Measurements from ENCODE around the gene AK6.
"Not testable (repeated sequence)": the region's sequence is repeated elsewhere in the genome, so short reads cannot be mapped to it uniquely, and the experiment has no call there.

Gene AK6

DNA sequence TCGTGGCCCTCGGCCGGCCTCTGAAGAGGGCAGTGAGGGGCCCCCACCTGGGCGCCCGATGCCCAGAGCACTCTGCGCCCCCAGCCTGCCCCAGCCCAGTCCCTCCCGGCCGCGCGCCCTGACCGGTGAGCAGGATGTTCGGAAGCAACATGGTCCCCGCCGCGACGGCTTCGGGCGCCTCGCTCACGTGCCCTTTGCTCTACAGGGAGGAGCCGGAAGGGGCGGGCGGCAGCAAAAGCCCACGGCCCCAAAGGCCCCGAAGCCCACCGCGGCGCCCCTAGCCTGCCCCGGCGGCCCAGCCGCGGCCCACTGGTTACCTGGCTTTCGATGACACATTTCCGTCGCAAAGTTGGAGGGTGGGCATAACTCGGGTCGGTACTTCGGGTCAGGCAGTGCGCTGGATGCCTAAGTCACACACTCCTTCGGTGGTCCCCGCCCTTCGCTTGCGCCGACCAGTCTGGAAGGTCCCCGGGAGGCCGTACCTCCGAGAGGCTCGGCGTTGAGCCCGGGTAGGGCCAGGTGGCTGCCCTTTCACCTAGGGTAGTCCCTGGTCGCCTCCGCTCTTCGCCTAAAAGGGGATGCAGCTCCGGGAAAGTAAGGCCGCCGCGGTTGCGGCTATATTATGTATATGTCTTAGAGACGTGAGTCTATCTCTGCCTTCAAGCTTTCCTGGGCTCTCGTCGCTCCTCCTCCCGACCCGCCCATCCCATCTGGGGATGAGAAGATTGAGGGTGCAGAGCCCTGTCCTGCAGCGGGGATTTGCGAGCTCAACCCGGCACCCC lies at the start of gene AK6, which contains the start of the genes RAD17 and TAF9:
AK6 (minus strand) TSS at position 181 of the 782 bp plus-strand sequence; CDS start at position 151, 30 bp downstream.
RAD17 (plus strand) TSS at position 479 of the 782 bp plus-strand sequence. CDS start 2,391 bp downstream, outside the sequence.
TAF9 (minus strand) TSS at position 181 of the 782 bp plus-strand sequence. CDS start 3,783 bp downstream, outside the sequence.
- DNase-seq: peak; percentile 88

DNA sequence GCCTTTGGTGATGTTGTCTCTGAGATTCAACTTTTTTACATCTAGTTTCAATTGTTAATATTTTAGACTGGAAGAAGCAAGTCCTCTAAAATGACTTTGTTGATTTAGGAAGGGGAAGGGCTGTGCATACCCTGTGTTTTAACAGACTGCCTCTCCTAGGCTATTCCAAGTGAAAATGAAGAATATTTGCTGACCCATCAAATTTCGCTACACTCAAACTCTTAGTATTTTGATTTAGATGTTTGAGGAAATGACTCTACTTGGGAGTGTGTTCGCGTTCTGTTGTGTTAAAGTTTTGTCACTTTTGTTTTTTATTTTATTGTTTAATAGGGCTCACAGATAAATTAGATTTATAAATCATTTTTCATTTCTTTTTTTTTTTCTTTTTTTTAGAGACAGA lies 49.2 kb upstream of the AK6 start:
- DNase-seq: no peak

DNA sequence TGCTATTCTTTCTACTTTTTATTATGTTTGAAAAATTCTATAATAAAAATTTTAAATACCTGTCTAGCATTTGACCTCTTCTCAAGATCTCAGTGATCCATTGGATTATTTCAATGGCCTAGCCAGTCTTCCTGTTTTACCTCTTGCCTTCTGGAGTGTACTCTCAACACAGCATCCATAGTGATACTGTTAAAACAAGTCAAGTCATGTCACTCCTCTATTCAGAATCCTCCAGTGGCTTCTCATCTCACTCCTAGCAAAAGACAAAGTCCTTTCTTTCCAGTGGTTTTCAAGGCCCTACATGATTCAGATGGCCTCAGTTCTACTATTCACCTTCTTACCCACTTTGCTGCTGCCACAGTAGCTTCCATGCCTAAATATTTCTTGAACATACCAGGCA lies 47.4 kb upstream of the AK6 start:
- no peak for DNase-seq

DNA sequence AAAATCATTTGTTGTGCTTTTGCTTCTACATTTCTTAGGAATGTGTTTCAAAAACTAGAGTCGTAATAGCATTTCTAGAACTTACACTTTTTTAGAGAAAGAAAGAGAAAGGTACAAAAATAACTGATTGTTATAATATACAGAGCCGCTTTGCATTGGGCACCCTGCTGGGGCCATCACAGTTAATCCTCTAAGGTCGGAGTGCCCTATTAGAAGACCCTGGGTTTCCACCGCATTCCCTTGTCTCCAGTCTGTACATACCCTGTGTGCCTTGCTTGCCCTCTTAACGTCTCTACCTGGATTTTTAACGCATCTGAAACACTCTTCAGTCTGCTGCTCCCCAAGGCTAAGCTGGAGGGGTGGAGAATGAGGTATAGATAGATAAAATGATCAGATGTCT lies 46.9 kb upstream of the AK6 start:
- DNase-seq: no peak

DNA sequence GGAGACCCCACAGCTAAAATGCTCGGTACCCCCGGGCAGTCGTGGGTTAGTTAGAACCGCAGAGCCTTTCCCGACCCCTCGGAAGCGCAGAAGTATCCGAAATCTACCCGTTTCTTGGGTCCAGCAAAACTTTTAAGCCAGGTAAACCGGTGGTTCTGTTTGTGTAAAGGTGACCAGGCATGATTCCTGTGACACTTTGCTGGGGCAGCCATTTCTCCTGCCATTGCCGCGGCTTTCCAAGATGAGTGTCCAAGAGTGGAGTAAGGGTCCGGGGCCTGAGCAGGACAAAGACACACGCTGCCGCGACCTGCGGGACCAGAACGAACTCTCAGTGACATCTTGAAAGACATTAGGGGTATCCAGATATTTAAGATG lies 46.3 kb upstream of the AK6 start:
- no peak for DNase-seq

DNA sequence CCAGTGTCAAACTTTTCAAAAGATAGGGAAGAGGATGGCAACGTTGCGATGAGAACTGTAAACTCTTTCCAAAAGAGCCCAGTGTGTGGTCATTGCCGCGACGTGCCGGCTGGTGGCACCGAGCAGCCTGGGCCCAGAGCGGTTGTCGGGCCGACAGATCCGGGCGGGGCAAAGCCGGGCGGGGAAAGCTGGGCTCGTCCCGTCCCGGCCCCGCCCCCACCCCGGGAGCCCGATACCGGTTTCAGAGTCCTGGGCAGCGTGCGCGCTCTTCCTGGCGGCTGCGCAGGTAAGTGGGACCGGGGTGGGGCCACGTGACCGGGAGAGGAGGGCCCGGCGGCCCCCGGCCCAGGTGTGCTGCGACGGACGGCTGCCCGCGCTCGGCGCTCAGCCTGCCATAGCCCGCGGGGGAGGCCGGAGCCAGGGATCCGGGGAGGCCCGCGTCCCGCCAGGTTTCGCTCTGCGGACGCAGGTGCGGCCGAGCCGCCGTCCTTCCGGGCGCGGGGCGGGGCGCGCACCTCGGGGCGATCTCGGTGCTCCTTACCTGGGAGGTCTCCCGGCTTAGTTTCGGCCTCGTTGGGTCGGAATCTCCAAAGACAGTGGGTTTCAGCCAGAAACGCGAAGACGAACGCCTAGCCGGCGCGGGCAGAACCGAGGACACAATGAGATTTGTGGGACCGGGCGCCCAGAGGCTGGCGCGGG lies 45.7 kb upstream of the AK6 start, which contains the start of gene MARVELD2:
MARVELD2 (plus strand) TSS at position 232 of the 699 bp plus-strand sequence. CDS start 4,270 bp downstream, outside the sequence.
- DNase-seq: peak; percentile 48

DNA sequence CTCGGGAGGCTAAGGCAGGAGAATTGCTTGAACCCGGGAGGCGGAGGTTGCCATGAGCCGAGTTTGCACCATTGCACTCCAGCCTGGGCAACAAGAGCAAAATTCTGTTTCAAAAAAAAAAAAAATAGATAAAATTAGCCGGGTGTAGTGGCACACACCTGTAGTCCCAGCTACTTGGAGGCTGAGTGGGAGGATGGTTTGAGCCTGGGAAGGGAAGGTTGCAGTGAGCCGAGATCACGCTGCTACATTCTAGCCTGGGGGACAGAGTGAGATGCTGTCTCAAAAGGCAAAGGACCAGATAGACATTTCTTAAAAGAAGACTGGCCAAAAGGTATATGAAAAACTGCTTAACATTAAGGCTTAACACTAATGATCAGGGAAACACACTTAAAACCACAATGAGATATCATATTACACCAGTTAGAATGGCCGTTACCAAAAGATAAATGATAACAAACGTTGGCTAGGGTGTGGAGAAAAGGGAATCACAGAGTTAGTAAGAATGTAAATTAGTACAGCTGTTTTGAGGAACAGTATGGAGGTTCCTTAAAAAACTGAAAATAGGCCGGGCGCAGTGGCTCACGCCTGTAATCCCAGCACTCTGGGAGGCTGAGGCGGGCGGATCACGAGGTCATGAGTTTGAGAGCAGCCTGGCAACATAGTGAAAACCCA lies 35.5 kb upstream of the AK6 start:
- no peak for DNase-seq

DNA sequence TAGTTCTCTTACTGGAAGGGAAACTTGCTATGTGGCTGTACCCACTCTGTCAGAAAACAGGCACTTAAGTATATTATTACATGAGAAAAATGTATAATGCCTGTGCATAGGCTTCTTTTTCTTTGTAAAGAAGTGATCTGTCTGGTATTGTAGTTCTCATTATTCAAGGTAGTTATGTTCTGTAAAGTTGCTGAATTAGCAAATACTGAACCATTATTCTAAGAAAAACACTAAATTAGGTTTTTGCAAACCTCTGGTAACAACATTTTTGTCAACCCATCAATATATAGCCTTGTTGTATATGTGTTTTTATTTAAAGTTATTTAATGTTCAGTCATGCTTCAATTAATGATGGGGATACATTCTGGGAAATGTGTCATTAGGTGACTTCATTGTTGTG lies 9.1 kb upstream of the AK6 start:
- no peak for DNase-seq

DNA sequence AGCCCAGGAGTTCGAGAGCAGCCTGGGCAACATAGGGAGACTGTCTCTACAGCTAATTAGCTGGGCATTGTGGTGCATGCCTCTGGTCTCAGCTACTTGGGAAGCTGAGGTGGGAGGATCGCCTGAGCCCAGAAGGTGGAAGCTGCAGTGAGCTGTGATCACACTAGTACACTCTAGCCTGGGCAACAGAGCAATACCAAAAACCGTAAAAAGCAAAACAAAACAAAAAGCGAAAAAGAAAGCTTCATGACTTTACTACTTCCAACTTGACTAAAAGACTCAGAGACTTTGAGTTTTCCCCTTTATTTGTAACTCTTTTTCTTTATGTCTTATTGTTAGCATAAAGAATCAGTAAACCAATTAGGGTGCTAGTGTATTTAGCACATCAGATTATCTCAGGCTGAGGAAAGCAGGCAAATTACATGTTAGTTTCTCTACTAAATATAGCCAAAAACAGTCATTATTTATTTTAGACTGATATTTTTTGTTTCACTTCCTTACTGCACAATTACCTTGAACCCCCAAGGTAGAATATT lies 5.7 kb upstream of the AK6 start:
- DNase-seq: no peak

DNA sequence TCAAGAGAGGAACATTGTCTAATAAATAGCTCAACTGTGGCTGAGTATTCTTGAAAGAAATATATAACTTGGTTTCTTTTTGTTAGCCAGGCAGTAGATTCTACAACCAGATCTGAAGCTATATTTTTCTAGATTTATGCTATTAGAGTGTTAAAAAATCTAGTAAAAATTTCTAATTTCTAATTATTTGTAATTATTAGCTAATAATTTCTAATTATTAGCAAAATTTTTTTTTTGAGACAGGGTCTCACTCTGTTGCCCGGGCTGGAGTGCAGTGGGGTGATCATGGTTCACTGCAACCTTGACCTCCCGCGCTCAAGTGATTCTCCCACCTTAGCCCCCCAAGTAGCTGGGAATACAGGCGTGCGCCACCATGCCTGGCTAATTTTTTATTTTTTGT lies 3.1 kb upstream of the AK6 start:
- DNase-seq: no peak

DNA sequence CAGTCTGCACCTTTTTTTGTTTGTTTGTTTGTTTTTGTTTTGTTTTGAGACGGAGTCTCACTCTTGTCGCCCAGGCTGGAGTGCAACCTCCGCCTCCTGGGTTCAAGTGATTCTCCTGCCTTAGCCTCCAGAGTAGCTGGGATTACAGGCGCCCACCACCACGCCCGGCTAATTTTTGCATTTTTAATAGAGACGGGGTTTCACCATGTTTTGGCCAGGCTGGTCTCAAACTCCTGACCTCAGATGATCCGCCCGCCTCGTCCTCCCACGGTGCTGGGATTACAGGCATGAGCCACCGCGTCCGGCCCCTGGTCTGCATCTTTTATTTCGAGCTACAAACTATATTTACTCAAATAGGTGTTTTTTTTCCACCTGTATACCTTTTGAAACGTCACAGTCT lies 1.0 kb upstream of the AK6 start:
- not testable (repeated sequence) for DNase-seq

DNA sequence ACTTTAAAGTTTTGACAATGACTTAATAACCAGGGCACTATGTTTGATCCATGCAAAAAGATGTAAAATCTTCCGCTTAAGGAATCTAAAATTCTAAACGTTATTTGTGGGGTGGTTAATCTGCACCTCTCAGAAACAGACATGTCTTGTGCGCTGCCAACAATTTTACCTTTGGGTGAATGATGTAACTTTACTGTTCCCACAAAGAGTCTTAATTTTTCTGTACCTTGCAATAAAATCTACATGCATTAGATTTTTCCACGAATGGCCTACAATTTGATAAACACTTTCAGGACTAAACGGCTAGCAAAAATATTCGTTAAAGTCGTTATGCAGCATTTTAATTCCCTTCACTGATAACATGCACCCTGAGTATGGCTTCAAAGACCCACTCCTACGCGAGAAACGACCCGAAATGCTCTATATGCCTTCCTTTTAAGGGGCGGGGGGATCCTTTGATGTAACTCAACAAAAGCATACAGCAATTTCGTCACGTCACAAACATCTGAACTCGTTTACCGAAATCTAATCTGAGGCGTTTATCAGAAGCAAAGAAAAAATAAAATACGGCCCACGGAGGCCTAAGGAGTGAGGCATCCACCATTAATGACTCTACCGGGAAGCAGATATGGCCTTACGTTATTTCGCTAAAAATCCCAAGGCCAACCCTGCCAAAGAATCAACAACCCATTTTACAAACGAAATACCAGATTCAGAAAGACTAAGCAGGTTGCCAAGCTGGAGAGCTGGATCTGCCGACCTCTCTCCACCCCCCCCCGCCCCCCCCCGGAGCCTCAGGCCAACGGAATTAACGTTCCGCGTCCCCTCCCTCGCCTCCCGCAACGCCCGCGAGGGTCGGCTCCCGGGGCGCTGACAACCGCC lies 621 bp downstream of the AK6 start:
- peak; percentile 65 for DNase-seq

DNA sequence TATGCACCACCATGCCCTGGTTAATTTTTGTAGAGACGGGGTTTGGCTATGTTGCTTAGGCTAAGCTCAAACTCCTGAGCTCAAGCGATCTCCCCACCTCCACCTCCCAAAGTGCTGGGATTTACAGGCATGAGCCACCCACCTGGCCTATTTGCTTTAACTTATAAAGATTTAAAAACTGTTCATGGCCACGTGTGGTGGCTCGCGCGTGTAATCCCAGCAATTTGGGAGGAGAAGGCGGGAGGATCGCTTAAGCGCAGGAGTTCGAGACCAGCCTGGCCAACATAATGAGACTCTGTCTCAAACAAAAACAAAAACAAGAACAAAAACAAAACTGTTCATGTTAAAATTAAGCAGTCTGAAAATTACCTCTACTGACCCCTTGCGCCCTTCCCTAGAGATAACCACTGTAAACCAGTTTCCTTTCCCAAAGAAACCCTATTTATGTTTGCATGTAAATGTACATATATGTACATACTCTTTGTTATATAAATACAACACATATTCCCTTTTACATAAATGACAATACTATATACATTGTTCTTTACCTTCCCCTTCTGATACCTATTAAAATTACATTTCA lies 1.5 kb downstream of the AK6 start:
- DNase-seq: no peak

DNA sequence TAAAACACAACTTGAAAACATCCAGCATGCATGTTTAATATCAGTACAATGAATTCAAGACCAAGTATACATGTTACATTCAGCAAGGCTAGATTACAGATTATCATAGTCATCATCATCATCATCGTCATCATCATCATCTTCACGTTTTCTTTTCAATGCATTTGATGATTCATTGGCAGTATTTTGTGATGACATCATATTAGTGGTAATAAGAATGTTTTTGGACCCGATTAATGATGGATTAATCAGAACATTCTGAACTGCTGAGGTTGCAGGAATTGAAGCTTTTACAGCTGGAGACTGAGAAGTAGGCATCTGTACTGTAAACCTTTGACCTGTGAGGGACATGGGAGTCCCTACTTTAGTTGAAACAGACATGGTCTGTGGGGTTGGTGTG lies 4.5 kb downstream of the AK6 start:
- no peak for DNase-seq

DNA sequence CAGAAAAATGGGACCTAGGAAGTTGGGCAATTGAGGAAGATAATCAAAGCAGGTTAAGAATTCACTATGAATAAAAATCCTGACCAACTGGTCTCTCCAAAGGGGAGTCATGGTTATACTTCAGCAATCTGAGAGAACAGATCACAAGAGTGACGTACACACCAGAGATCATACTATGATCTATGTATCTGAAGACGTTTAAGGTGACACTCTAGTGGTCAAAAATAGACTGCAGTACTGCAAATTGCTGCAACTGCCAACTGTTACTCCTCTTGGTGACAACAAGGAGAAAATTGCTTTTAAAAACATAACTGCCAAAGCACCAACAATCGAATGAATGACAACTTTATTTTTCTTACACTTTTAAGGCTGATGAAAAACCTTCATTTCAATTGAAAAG lies 4.9 kb downstream of the AK6 start:
- no peak for DNase-seq

DNA sequence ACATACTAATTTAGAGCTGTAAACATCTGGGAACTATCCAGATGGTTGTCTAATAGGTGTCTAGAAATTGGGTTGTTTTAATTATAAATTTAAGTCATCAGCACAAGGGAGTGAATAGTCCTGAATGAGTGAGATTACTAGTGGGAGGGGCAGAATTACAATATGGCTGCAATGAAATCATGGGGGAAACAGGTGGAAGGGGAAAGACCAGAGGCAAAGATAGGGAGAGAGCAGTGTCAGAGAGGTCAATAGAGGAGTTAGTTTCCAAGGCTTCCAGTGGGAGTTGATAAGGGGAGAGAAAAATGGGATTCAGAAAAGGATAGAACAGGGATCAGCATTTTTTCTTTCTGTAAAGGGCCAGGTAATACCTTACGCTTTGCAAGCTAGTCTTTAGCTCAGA lies 8.9 kb downstream of the AK6 start:
- DNase-seq: no peak

DNA sequence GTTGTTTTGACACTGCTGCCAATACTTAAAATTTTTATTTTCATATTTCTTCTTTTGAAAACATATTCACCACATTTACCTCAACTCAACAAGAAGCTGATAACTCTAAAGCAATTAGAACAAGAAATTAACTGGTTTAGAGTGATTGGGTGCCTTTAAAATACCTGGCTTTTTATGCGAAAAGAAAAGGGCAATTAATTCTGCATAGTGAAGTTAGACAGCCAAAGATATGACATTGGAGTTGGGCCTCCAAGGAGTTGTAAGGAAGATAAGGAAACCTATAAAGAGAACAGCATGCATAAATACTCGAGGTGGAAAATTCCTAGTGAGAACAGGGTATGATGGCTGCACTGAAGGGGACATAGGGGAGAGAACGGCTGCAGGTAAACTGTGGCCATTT lies 9.6 kb downstream of the AK6 start:
- DNase-seq: no peak

DNA sequence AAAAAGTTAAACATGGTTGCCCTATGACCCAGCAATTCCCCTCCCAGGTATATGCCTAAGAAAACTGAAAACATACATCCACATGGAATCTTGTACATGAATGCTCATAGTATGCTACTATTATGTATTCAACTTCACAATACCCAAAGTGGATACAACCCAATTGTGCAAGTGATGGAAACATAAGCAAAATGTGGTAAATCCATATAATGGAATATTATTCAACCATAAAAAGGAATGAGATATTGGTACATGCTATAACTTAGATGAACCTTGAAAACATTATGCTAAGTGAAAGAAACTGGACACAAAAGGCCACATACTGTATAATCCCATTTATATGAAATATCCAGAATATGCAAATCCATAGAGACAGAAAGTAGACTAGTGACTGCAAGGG lies 18.7 kb downstream of the AK6 start:
- DNase-seq: no peak

DNA sequence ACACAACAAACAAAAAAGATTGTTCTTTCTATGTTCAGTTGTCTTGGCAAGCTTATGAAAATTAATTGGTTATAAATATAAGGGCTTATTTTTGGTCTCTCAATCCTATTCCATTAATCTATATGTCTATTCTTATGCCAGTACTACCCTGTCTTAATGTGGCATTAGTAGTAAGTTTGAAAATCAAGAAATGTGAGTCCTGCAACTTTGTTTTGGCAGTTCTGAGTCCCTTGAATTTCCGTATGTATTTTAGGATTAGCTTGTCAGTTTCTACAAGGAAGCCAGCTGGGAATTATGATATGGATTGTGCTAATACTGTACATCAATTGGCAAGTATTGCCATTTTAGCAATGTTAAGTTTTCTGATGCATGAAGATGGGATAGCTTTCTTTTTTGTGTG lies 26.2 kb downstream of the AK6 start:
- DNase-seq: no peak

DNA sequence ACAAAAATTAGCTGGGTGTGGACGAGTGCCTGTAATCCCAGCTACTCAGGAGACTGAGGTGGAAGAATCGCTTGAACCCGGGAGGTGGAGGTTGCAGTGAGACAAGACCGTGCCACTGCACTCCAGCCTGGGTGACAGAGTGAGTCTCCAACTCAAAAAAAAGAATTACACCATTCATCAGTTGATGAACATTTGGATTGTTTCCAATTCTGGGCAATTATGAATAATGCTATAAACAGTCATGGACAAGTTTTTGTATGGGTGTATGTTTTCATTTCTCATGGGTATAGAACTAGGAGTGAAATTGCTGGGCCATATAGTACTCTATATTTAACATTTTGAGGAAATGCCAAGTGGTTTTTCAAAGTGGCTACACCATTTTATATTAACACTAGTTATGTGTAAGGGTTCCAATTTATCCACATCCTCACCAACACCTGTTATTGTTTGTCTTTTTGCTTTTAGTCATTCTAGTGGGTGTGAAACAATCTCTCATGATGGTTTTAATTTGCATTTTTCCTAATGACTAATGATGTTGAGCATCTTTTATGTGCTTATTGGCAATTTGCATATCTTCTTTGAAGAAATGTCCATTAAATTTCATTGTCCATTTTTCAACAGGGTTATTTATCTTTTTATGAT lies 27.7 kb downstream of the AK6 start:
- DNase-seq: no peak

DNA sequence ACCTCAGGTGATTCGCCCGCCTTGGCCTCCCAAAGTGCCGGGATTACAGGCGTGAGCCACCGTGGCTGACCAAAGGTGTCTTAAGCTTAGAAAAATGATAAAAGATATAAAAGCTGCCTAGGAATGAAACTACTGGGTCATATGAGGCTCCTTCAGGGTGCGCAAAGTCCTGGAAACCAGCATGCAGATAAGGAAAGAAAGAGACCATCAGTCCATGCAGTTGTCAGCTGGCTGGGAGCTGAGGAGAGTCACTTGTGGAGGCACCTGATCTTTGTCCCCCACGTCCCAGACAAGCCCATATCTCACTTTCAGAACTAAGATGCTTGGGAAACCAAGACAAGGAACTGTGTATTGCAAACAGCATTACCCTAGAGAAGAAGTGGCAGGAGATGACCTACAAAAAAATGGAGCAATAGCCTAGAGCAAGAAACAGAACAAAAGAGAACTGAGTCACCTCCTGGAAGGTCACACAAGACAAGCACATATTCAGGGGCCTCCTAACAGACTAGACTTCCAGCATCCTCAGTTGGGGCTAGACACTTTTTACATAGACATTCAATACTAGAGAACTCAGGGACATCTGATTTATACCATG lies 33.9 kb downstream of the AK6 start:
- no peak for DNase-seq

Measured in kidney glomerular epithelial cell (primary cell).